GM11168 (cell line): ENCODE results near the gene SMIM36.
"Not testable (repeated sequence)": the region's sequence is repeated elsewhere in the genome, so short reads cannot be mapped to it uniquely, and the experiment has no call there.

Experiments
- in situ Hi-C: fragments of 300-500 bp; cut with MboI; formaldehyde crosslinking; loops from one replicate; pipeline ENCODE4 v1.12.0; 2022; ENCODE audit warnings: low sequenced_read_pairs; ENCODE audit not compliant: unreplicated experiment

The SMIM36 gene

GRCh38 chr17:55420067-55420775 lies 91.0 kb downstream of the SMIM36 start:
- in situ Hi-C loops, result no loop called here

GRCh38 chr17:55418369-55419268 lies 92.6 kb downstream of the SMIM36 start:
- in situ Hi-C loops, result no loop called here

- in situ Hi-C loops, result no loop called here
Measured at GRCh38 chr17:55417411-55418268, 93.6 kb downstream of the SMIM36 start.

GRCh38 chr17:55416470-55417052 lies 94.7 kb downstream of the SMIM36 start:
- in situ Hi-C loops, result no loop called here

GRCh38 chr17:55416000-55416399 lies 95.3 kb downstream of the SMIM36 start:
- in situ Hi-C loops, result no loop called here

- in situ Hi-C loops, result no loop called here
Measured at GRCh38 chr17:55414983-55415382, 96.3 kb downstream of the SMIM36 start.

GRCh38 chr17:55413825-55414489 lies 97.3 kb downstream of the SMIM36 start:
- in situ Hi-C loops, result no loop called here

- in situ Hi-C loops, result no loop called here
Measured at GRCh38 chr17:55411463-55411855, 99.8 kb downstream of the SMIM36 start.

- in situ Hi-C loops, result no loop called here
Measured at GRCh38 chr17:55410722-55411462, 100.4 kb downstream of the SMIM36 start.

GRCh38 chr17:55409030-55409800 lies 102.0 kb downstream of the SMIM36 start:
- in situ Hi-C loops, result no loop called here

- in situ Hi-C loops, result no loop called here
Measured at GRCh38 chr17:55407641-55408566, 103.3 kb downstream of the SMIM36 start.

GRCh38 chr17:55405600-55405999 lies 105.7 kb downstream of the SMIM36 start:
- in situ Hi-C loops, result no loop called here

- in situ Hi-C loops, result not testable (repeated sequence)
Measured at GRCh38 chr17:55404197-55404596, 107.1 kb downstream of the SMIM36 start.

- in situ Hi-C loops, result no loop called here
Measured at GRCh38 chr17:55402374-55402773, 108.9 kb downstream of the SMIM36 start.
